GM23338 (cell line): ENCODE measurements around the gene CKS1B. TPM values are rescaled to one million over a fixed set of nuclear protein-coding genes. Genes with fewer than 3 reads are reported as not detected.

ENCODE experiments used
- ATAC-seq: fragments of 200-7000 bp; cut with Tn5 transposase; 3 replicates; pipeline ENCODE4 v1.9.1; 2020
- DNase-seq: peaks from one replicate; pipeline ENCODE4 v3.0.0-alpha.2; 2015; ENCODE audit warnings: low spot score
- H2AFZ ChIP-seq: fragments of 200-600 bp; sonication (generic); 2 replicates; pipeline ENCODE4 v1.8.0; 2016; ENCODE audit warnings: antibody characterized with exemption, mild to moderate bottlenecking, moderate library complexity
- H3F3A ChIP-seq: fragments of 200-600 bp; sonication (generic); replicated peaks from 2 replicates; pipeline ENCODE4 v1.8.0; 2017; ENCODE audit warnings: antibody characterized with exemption, mixed run types, low read depth
- H3K27ac ChIP-seq: fragments of 200-600 bp; sonication (generic); 2 replicates; pipeline ENCODE4 v1.6.1; 2016; ENCODE audit warnings: low read depth
- H3K27me3 ChIP-seq: fragments of 200-600 bp; sonication (generic); 2 replicates; pipeline ENCODE4 v1.8.0; 2016; ENCODE audit warnings: mild to moderate bottlenecking, mixed run types, moderate library complexity; ENCODE audit not compliant: insufficient read depth
- H3K36me3 ChIP-seq: fragments of 200-600 bp; sonication (generic); 2 replicates; pipeline ENCODE4 v1.8.0; 2016; ENCODE audit warnings: mild to moderate bottlenecking; ENCODE audit not compliant: insufficient read depth
- H3K4me1 ChIP-seq: fragments of 200-600 bp; sonication (generic); 2 replicates; pipeline ENCODE4 v1.8.0; 2016; ENCODE audit warnings: mild to moderate bottlenecking, moderate library complexity; ENCODE audit not compliant: insufficient read depth
- H3K4me2 ChIP-seq: fragments of 200-600 bp; sonication (generic); 2 replicates; pipeline ENCODE4 v1.7.1; 2017; ENCODE audit warnings: mixed run types
- H3K4me3 ChIP-seq: fragments of 200-600 bp; sonication (generic); 2 replicates; pipeline ENCODE4 v1.6.1; 2016; ENCODE audit warnings: mixed run types
- H3K79me2 ChIP-seq: fragments of 200-600 bp; sonication (generic); replicated peaks from 2 replicates; pipeline ENCODE4 v1.8.0; 2017; ENCODE audit warnings: mild to moderate bottlenecking; ENCODE audit not compliant: insufficient read depth
- H3K9me2 ChIP-seq: fragments of 200-600 bp; sonication (generic); 2 replicates; pipeline ENCODE4 v1.8.0; 2017; ENCODE audit not compliant: insufficient read depth
- H4K20me1 ChIP-seq: fragments of 200-600 bp; sonication (generic); replicated peaks from 2 replicates; pipeline ENCODE4 v1.8.0; 2017; ENCODE audit warnings: mild to moderate bottlenecking; ENCODE audit not compliant: insufficient read depth
- H3K27ac Mint-ChIP-seq: 2 replicates; pipeline ENCODE4 v1.8.0; 2020; ENCODE audit warnings: inconsistent platforms, mild to moderate bottlenecking, moderate library complexity, mixed read lengths
- H3K27me3 Mint-ChIP-seq: 3 replicates; pipeline ENCODE4 v1.8.0; 2022; ENCODE audit warnings: low read depth, mild to moderate bottlenecking, moderate library complexity, mixed read lengths, inconsistent platforms; ENCODE audit not compliant: insufficient read depth, poor library complexity
- H3K36me3 Mint-ChIP-seq: 3 replicates; pipeline ENCODE4 v1.8.0; 2021; ENCODE audit warnings: low read depth, mild to moderate bottlenecking, inconsistent platforms, moderate library complexity, mixed read lengths
- H3K4me1 Mint-ChIP-seq: 3 replicates; pipeline ENCODE4 v1.8.0; 2020; ENCODE audit warnings: mild to moderate bottlenecking, inconsistent platforms, mixed read lengths
- H3K4me3 Mint-ChIP-seq: 3 replicates; pipeline ENCODE4 v1.8.0; 2021; ENCODE audit warnings: moderate library complexity, mild to moderate bottlenecking, inconsistent platforms, mixed read lengths
- H3K9me3 Mint-ChIP-seq: 3 replicates; pipeline ENCODE4 v1.8.0; 2020; ENCODE audit warnings: moderate library complexity, mild to moderate bottlenecking, inconsistent platforms, mixed read lengths
- CREB1 ChIP-seq: fragments of 250-450 bp; sonication (Bioruptor Pico); IDR thresholded peaks from 2 replicates; pipeline ENCODE4 v1.5.0; 2020; ENCODE audit warnings: low read depth, mild to moderate bottlenecking, moderate library complexity
- CTCF ChIP-seq, 2 experiments: fragments of 200-600 bp in 1 of 2; sonication (generic) in 1 of 2; conservative IDR thresholded peaks; 2 replicates each; pipeline versions ENCODE4 v1.5.1 to v1.6.1; 2016 to 2017; ENCODE audit warnings: antibody characterized with exemption in 2 of 2, low read depth in 2 of 2, mild to moderate bottlenecking in 2 of 2, moderate library complexity in 1 of 2
- EZH2 ChIP-seq: fragments of 200-600 bp; sonication (generic); IDR thresholded peaks from one replicate; pipeline ENCODE4 v1.8.0; 2017; ENCODE audit warnings: antibody characterized with exemption, mild to moderate bottlenecking, low read depth; ENCODE audit not compliant: unreplicated experiment
- JUNB ChIP-seq: IDR thresholded peaks from one replicate; pipeline ENCODE4 v1.6.1; 2016; ENCODE audit warnings: antibody characterized with exemption; ENCODE audit not compliant: unreplicated experiment
- NANOG ChIP-seq: IDR thresholded peaks from 2 replicates; pipeline ENCODE4 v1.6.1; 2016; ENCODE audit warnings: antibody characterized with exemption, borderline replicate concordance
- POLR2AphosphoS5 ChIP-seq: IDR thresholded peaks from 2 replicates; pipeline ENCODE4 v1.6.1; 2016; ENCODE audit warnings: antibody characterized with exemption, low read depth
- REST ChIP-seq: IDR thresholded peaks from one replicate; pipeline ENCODE4 v1.6.1; 2018; ENCODE audit warnings: antibody characterized with exemption; ENCODE audit not compliant: unreplicated experiment
- STAT1 ChIP-seq: IDR thresholded peaks from one replicate; pipeline ENCODE4 v1.6.1; 2016; ENCODE audit warnings: antibody characterized with exemption; ENCODE audit not compliant: unreplicated experiment
- ZNF331 ChIP-seq: fragments of 250-450 bp; sonication (Bioruptor Pico); IDR thresholded peaks from 2 replicates; pipeline ENCODE4 v1.5.0; 2020; ENCODE audit warnings: low read depth, mild to moderate bottlenecking, moderate library complexity
- ZNF462 ChIP-seq: fragments of 250-450 bp; sonication (Bioruptor Pico); IDR thresholded peaks from 2 replicates; pipeline ENCODE4 v1.5.0; 2020; ENCODE audit warnings: mild to moderate bottlenecking, moderate library complexity
- polyA plus RNA-seq: library from polyadenylated mRNA; unstranded; fragments of >200 nt; fragmentation: Nextera tagmentation; extraction: Ambion mirVana; gene quantifications from 2 replicates; pipeline ENCODE4 v1.2.1, GENCODE V29; 2016
- total RNA-seq: library from RNA; depleted of rRNA; stranded (reverse); fragments of >200 nt; shearing (Covaris generic); gene quantifications from 2 replicates; pipeline ENCODE4 v1.2.3, GENCODE V29; 2014

Gene CKS1B
- total and polyA plus RNA-seq, 2 experiments from 2014 or later = 296 to 617 TPM

GRCh38 chr1:154963643-154964042 lies 10.8 kb upstream of the CKS1B start:
- Histone ChIP-seq H3K4me3 (no peak overlapping the region), H3K4me2 (no peak overlapping the region), H3K4me1 (peaks cover 33% of the 10 kb centered on the region), H2AFZ (no peak overlapping the region), H4K20me1 (peaks cover 34% of the 10 kb centered on the region), H3F3A (peaks cover 49% of the 10 kb centered on the region), H3K9me2 (no peaks in the 10 kb centered on the region), H3K27me3 (no peaks in the 10 kb centered on the region), H3K27ac (no peak overlapping the region), H3K79me2 (peaks cover 31% of the 10 kb centered on the region), H3K36me3 (peaks cover 36% of the 10 kb centered on the region)
- Mint-ChIP-seq H3K27me3 (peaks cover 15% of the 10 kb centered on the region), H3K4me1 (peaks cover 41% of the 10 kb centered on the region), H3K36me3 (peaks cover 79% of the 10 kb centered on the region), H3K9me3 (no peaks in the 10 kb centered on the region), H3K4me3 (no peak overlapping the region; the same call in 2 of the 3 replicates), H3K27ac (no peak overlapping the region)
- no peak for TF ChIP-seq POLR2AphosphoS5
- no peak for DNase-seq
- no peak for ATAC-seq

GRCh38 chr1:154964359-154964758 lies 10.1 kb upstream of the CKS1B start:
- no peak overlapping the region for H3K4me2 ChIP-seq
- no peaks in the 10 kb centered on the region for H3K9me3 Mint-ChIP-seq
- H2AFZ ChIP-seq = no peak overlapping the region
- peaks cover 15% of the 10 kb centered on the region for H3K27me3 Mint-ChIP-seq
- peaks cover 34% of the 10 kb centered on the region for H4K20me1 ChIP-seq
- no peaks in the 10 kb centered on the region for H3K9me2 ChIP-seq
- H3K4me3 ChIP-seq = no peak overlapping the region
- DNase-seq = no peak
- H3K4me1 ChIP-seq = peaks cover 36% of the 10 kb centered on the region
- no peak overlapping the region for H3K4me3 Mint-ChIP-seq
- H3K27me3 ChIP-seq = no peaks in the 10 kb centered on the region
- H3K36me3 ChIP-seq = peaks cover 36% of the 10 kb centered on the region
- ATAC-seq = no peak
- H3K4me1 Mint-ChIP-seq = peaks cover 48% of the 10 kb centered on the region
- peaks cover 49% of the 10 kb centered on the region for H3F3A ChIP-seq
- peak overlapping the region; percentile 55; the same call in 1 of the 2 replicates for H3K27ac ChIP-seq
- peaks cover 84% of the 10 kb centered on the region for H3K36me3 Mint-ChIP-seq
- H3K79me2 ChIP-seq = peaks cover 38% of the 10 kb centered on the region
- H3K27ac Mint-ChIP-seq = no peak overlapping the region
- TF ChIP-seq EZH2 = no peak
- no peak for TF ChIP-seq REST
- TF ChIP-seq NANOG = no peak
- no peak for TF ChIP-seq STAT1
- no peak for TF ChIP-seq CREB1
- no peak for TF ChIP-seq ZNF462 (CRISPR knock-in tag)
- TF ChIP-seq POLR2AphosphoS5 = no peak
- no peak for TF ChIP-seq CTCF (conservative IDR thresholded peaks at IDR 0.05; ENCODE audit: low read depth in 2 of 2)
- TF ChIP-seq JUNB = no peak
- TF ChIP-seq ZNF331 (CRISPR knock-in tag) = no peak
